NCI-H82 (cell line): ENCODE results near the gene PAN2.
"Not testable (repeated sequence)": the region's sequence is repeated elsewhere in the genome, so short reads cannot be mapped to it uniquely, and the experiment has no call there.

ENCODE experiments used
- DNase-seq: peaks from one replicate; lab custom pipeline; 2025; lab: John Stamatoyannopoulos, UW

The PAN2 gene

GRCh38 chr12:56346675-56347074 lies 12.9 kb upstream of the PAN2 start:
- DNase-seq = no peak

- not testable (repeated sequence) for DNase-seq
Observed at GRCh38 chr12:56342290-56342689, 8.5 kb upstream of the PAN2 start.

- DNase-seq = no peak
Observed at GRCh38 chr12:56341616-56342015, 7.8 kb upstream of the PAN2 start.

GRCh38 chr12:56339158-56339422 lies 5.3 kb upstream of the PAN2 start:
- DNase-seq = no peak

GRCh38 chr12:56338308-56339157 lies 4.7 kb upstream of the PAN2 start, which contains the start of gene IL23A:
IL23A (plus strand) TSS chr12:56338884; CDS start chr12:56339045, 161 bp downstream.
- DNase-seq = no peak

- DNase-seq = no peak
Observed at GRCh38 chr12:56337753-56338251, 4.0 kb upstream of the PAN2 start.

GRCh38 chr12:56336361-56337167 lies 2.8 kb upstream of the PAN2 start:
- DNase-seq = no peak

GRCh38 chr12:56335527-56335926 lies 1.7 kb upstream of the PAN2 start:
- DNase-seq = not testable (repeated sequence)

GRCh38 chr12:56334490-56334793 lies 642 bp upstream of the PAN2 start:
- DNase-seq = no peak

GRCh38 chr12:56333197-56333678 lies 562 bp downstream of the PAN2 start:
- DNase-seq = peak; percentile 46

- DNase-seq = no peak
Observed at GRCh38 chr12:56332512-56333196, 1.1 kb downstream of the PAN2 start.

GRCh38 chr12:56330936-56331490 lies 2.8 kb downstream of the PAN2 start:
- DNase-seq = no peak

- no peak for DNase-seq
Observed at GRCh38 chr12:56326533-56326932, 7.3 kb downstream of the PAN2 start.

- no peak for DNase-seq
Observed at GRCh38 chr12:56326126-56326525, 7.7 kb downstream of the PAN2 start.

GRCh38 chr12:56324206-56324605 lies 9.6 kb downstream of the PAN2 start:
- DNase-seq = no peak

- DNase-seq = not testable (repeated sequence)
Observed at GRCh38 chr12:56321610-56322009, 12.2 kb downstream of the PAN2 start.

- no peak for DNase-seq
Observed at GRCh38 chr12:56321027-56321426, 12.8 kb downstream of the PAN2 start.

GRCh38 chr12:56317675-56318074 lies 16.1 kb downstream of the PAN2 start:
- no peak for DNase-seq

GRCh38 chr12:56315622-56316473 lies 18.0 kb downstream of the PAN2 start, which contains the start of gene CNPY2:
CNPY2 (minus strand) TSS chr12:56315988; CDS start chr12:56315217, 771 bp downstream.
- peak; percentile 98 for DNase-seq

- DNase-seq = peak; percentile 65
Observed at GRCh38 chr12:56315249-56315621, 18.6 kb downstream of the PAN2 start.

GRCh38 chr12:56311003-56311402 lies 22.8 kb downstream of the PAN2 start:
- DNase-seq = no peak
